Measurements from ENCODE around the gene TTC33. TPM values are rescaled to one million over a fixed set of nuclear protein-coding genes. Genes with fewer than 3 reads are reported as not detected.
"Not testable (repeated sequence)": the region's sequence is repeated elsewhere in the genome, so short reads cannot be mapped to it uniquely, and the experiment has no call there.

Gene TTC33
- total RNA-seq, 3 donors from 2014 or later = 17.6 to 28.1 (median 18.4) TPM

- intact Hi-C loops (cut with DNase I; ENCODE audit: low total_unique reads) = no loop called here
- TF ChIP-seq POLR2A (IDR thresholded peaks at IDR 0.05) (no peak), POLR2AphosphoS5 (IDR thresholded peaks at IDR 0.05) (no peak), CTCF (IDR thresholded peaks at IDR 0.05) (no peak)
- Histone ChIP-seq H3K36me3 (no peaks in the 10 kb centered on the region), H3K27ac (no peak overlapping the region), H3K4me3 (no peak overlapping the region), H3K4me1 (no peaks in the 10 kb centered on the region), H3K27me3 (no peaks in the 10 kb centered on the region), H3K9me3 (no peaks in the 10 kb centered on the region)
- DNase-seq (ENCODE audit: low spot score in 2 of 2) = no peak
Measured at GRCh38 chr5:40599676-40600075, 156.1 kb downstream of the TTC33 start.

GRCh38 chr5:40594811-40595210 lies 160.9 kb downstream of the TTC33 start:
- H3K4me1 ChIP-seq = no peaks in the 10 kb centered on the region
- H3K27me3 ChIP-seq = no peaks in the 10 kb centered on the region
- H3K4me3 ChIP-seq = no peak overlapping the region
- H3K9me3 ChIP-seq = no peaks in the 10 kb centered on the region
- no peak overlapping the region for H3K27ac ChIP-seq
- H3K36me3 ChIP-seq = no peaks in the 10 kb centered on the region
- TF ChIP-seq CTCF (IDR thresholded peaks at IDR 0.05) (no peak), POLR2A (IDR thresholded peaks at IDR 0.05) (no peak), POLR2AphosphoS5 (IDR thresholded peaks at IDR 0.05) (no peak)
- DNase-seq (ENCODE audit: low spot score in 2 of 2) = no peak
- intact Hi-C loops (cut with DNase I; ENCODE audit: low total_unique reads) = no loop called here

- H3K27ac ChIP-seq; H3K4me3 ChIP-seq; DNase-seq (ENCODE audit: low spot score in 2 of 2); H3K4me1 ChIP-seq; H3K36me3 ChIP-seq; H3K9me3 ChIP-seq; H3K27me3 ChIP-seq; intact Hi-C loops (cut with DNase I; ENCODE audit: low total_unique reads): not testable (repeated sequence)
Measured at GRCh38 chr5:40591727-40592396, 163.9 kb downstream of the TTC33 start.

- H3K27ac ChIP-seq = no peak overlapping the region
- H3K4me3 ChIP-seq = no peak overlapping the region
- intact Hi-C loops (cut with DNase I; ENCODE audit: low total_unique reads) = no loop called here
- H3K4me1 ChIP-seq = no peaks in the 10 kb centered on the region
- H3K27me3 ChIP-seq = no peaks in the 10 kb centered on the region
- no peak for TF ChIP-seq POLR2A (IDR thresholded peaks at IDR 0.05)
- no peak for TF ChIP-seq CTCF (IDR thresholded peaks at IDR 0.05)
- TF ChIP-seq POLR2AphosphoS5 (IDR thresholded peaks at IDR 0.05) = no peak
- no peaks in the 10 kb centered on the region for H3K36me3 ChIP-seq
- DNase-seq (ENCODE audit: low spot score in 2 of 2) = no peak
- H3K9me3 ChIP-seq = no peaks in the 10 kb centered on the region
Measured at GRCh38 chr5:40587376-40587775, 168.4 kb downstream of the TTC33 start.

GRCh38 chr5:40585537-40586267 lies 170.1 kb downstream of the TTC33 start:
- Histone ChIP-seq H3K27ac (no peak overlapping the region), H3K9me3 (no peaks in the 10 kb centered on the region), H3K4me1 (no peaks in the 10 kb centered on the region), H3K36me3 (no peaks in the 10 kb centered on the region), H3K4me3 (no peak overlapping the region), H3K27me3 (no peaks in the 10 kb centered on the region)
- intact Hi-C loops (cut with DNase I; ENCODE audit: low total_unique reads) = no loop called here
- no peak for DNase-seq (ENCODE audit: low spot score in 2 of 2)
- TF ChIP-seq POLR2A (IDR thresholded peaks at IDR 0.05) = no peak
- no peak for TF ChIP-seq POLR2AphosphoS5 (IDR thresholded peaks at IDR 0.05)
- no peak for TF ChIP-seq CTCF (IDR thresholded peaks at IDR 0.05)
